Measurements from ENCODE around the gene TRANK1. TPM values are rescaled to one million over a fixed set of nuclear protein-coding genes. Genes with fewer than 3 reads are reported as not detected.
A peak's percentile ranks its signal among the peaks of the same experiment; 100 is the strongest.

Gene TRANK1
- total and polyA plus RNA-seq, 4 donors = 2.9 to 40.0 (median 10.2) TPM

GRCh38 chr3:36893137-36893557 lies 51.7 kb downstream of the TRANK1 start:
- DNase-seq (ENCODE audit: low spot score) = no peak
- Histone ChIP-seq H3K4me1 (ENCODE audit: control insufficient read depth in 4 of 4, insufficient read depth in 4 of 4, low read length in 3 of 4) (no peaks in the 10 kb centered on the region), H3K27me3 (ENCODE audit: control insufficient read depth in 4 of 4, insufficient read depth in 4 of 4, low read length in 3 of 4) (no peaks in the 10 kb centered on the region), H3K27ac (ENCODE audit: low read depth in 1 of 2, low read length in 2 of 2) (peak overlapping the region; percentile 23 to 25), H3K4me3 (ENCODE audit: low read depth in 1 of 3, low read length in 3 of 3) (no peak overlapping the region), H3K9me3 (ENCODE audit: control insufficient read depth in 4 of 4, low read length in 3 of 4) (no peaks in the 10 kb centered on the region), H3K36me3 (ENCODE audit: control insufficient read depth in 4 of 4, insufficient read depth in 3 of 4, low read depth in 1 of 4, low read length in 3 of 4) (peaks cover 2 to 48% (median 37%) of the 10 kb centered on the region in 4 donors), H3K9ac (ENCODE audit: low read depth in 1 of 2, low read length in 2 of 2) (no peak overlapping the region)
- WGBS = 77% methylated on average over 2 of the region's 2 CpGs
- no peak for TF ChIP-seq YY1 (IDR thresholded peaks at IDR 0.05)
- TF ChIP-seq FOXA2 (IDR thresholded peaks at IDR 0.05) = no peak
- no peak for TF ChIP-seq HNF4A (conservative IDR thresholded peaks at IDR 0.05)
- peak; percentile 14 to 28 for TF ChIP-seq JUND (IDR thresholded peaks at IDR 0.05)
- peak; percentile 10 for TF ChIP-seq SP1 (IDR thresholded peaks at IDR 0.05)
- TF ChIP-seq HNF4G (IDR thresholded peaks at IDR 0.05) = no peak
- TF ChIP-seq ATF3 (IDR thresholded peaks at IDR 0.05) = no peak
- no peak for TF ChIP-seq TAF1 (conservative IDR thresholded peaks at IDR 0.05)
- peak in 1 of 2 donors; percentile 13 for TF ChIP-seq RAD21 (IDR thresholded peaks at IDR 0.05)
- TF ChIP-seq EGR1 (IDR thresholded peaks at IDR 0.05; ENCODE audit: low read depth in 2 of 2) = peak in 1 of 2 donors; percentile 15
- TF ChIP-seq MAX (IDR thresholded peaks at IDR 0.05) = peak; percentile 24
- no peak for TF ChIP-seq REST (IDR thresholded peaks at IDR 0.05)
- TF ChIP-seq RXRA (IDR thresholded peaks at IDR 0.05) = peak in 1 of 2 donors; percentile 15
- TF ChIP-seq GABPA (IDR thresholded peaks at IDR 0.05 in 1 of 2, conservative IDR thresholded peaks at IDR 0.05 in 1 of 2) = peak; percentile 51 to 68

- Histone ChIP-seq H3K4me3 (ENCODE audit: low read depth in 1 of 3, low read length in 3 of 3) (no peak overlapping the region), H3K4me1 (ENCODE audit: control insufficient read depth in 4 of 4, insufficient read depth in 4 of 4, low read length in 3 of 4) (no peaks in the 10 kb centered on the region), H3K9ac (ENCODE audit: low read depth in 1 of 2, low read length in 2 of 2) (no peak overlapping the region), H3K36me3 (ENCODE audit: control insufficient read depth in 4 of 4, insufficient read depth in 3 of 4, low read depth in 1 of 4, low read length in 3 of 4) (peaks cover 2 to 49% (median 41%) of the 10 kb centered on the region in 4 donors), H3K27ac (ENCODE audit: low read depth in 1 of 2, low read length in 2 of 2) (peak overlapping the region in 1 of 2 donors; percentile 25), H3K9me3 (ENCODE audit: control insufficient read depth in 4 of 4, low read length in 3 of 4) (no peaks in the 10 kb centered on the region), H3K27me3 (ENCODE audit: control insufficient read depth in 4 of 4, insufficient read depth in 4 of 4, low read length in 3 of 4) (no peaks in the 10 kb centered on the region)
- no peak for DNase-seq (ENCODE audit: low spot score)
- WGBS = 93% methylated on average over 12 of the region's 12 CpGs
- no peak for TF ChIP-seq ZBTB33 (IDR thresholded peaks at IDR 0.05)
- TF ChIP-seq JUND (IDR thresholded peaks at IDR 0.05) = no peak
- TF ChIP-seq RXRA (IDR thresholded peaks at IDR 0.05) = no peak
- no peak for TF ChIP-seq HNF4A (conservative IDR thresholded peaks at IDR 0.05)
- no peak for TF ChIP-seq YY1 (IDR thresholded peaks at IDR 0.05)
- no peak for TF ChIP-seq SP1 (IDR thresholded peaks at IDR 0.05)
- TF ChIP-seq CTCF (IDR thresholded peaks at IDR 0.05; ENCODE audit: low read depth, low read length, missing input control) = no peak
- TF ChIP-seq FOXA2 (IDR thresholded peaks at IDR 0.05) = no peak
- no peak for TF ChIP-seq TAF1 (conservative IDR thresholded peaks at IDR 0.05)
- no peak for TF ChIP-seq MAX (IDR thresholded peaks at IDR 0.05)
- TF ChIP-seq RAD21 (IDR thresholded peaks at IDR 0.05) = no peak
- no peak for TF ChIP-seq HNF4G (IDR thresholded peaks at IDR 0.05)
- TF ChIP-seq EGR1 (IDR thresholded peaks at IDR 0.05; ENCODE audit: low read depth in 2 of 2) = no peak
- TF ChIP-seq REST (IDR thresholded peaks at IDR 0.05) = no peak
- no peak for TF ChIP-seq GABPA (IDR thresholded peaks at IDR 0.05 in 1 of 2, conservative IDR thresholded peaks at IDR 0.05 in 1 of 2)
- no peak for TF ChIP-seq FOXA1 (IDR thresholded peaks at IDR 0.05)
- TF ChIP-seq NR2F2 (IDR thresholded peaks at IDR 0.05) = no peak
These were observed 52.3 kb downstream of the TRANK1 start for GRCh38 chr3:36892457-36893136.
